GM11168 (cell line): ENCODE measurements around the gene RASA3.

Experiments
- in situ Hi-C: fragments of 300-500 bp; cut with MboI; formaldehyde crosslinking; loops from one replicate; pipeline ENCODE4 v1.12.0; 2022; ENCODE audit warnings: low sequenced_read_pairs; ENCODE audit not compliant: unreplicated experiment

Gene RASA3

GRCh38 chr13:113947311-113948033 is 185.0 kb downstream of the RASA3 start:
- in situ Hi-C loops, result no loop called here

GRCh38 chr13:113946409-113947181 is 185.8 kb downstream of the RASA3 start:
- in situ Hi-C loops, result no loop called here

- in situ Hi-C loops, result no loop called here
Measured at GRCh38 chr13:113945857-113946408, 186.5 kb downstream of the RASA3 start.

GRCh38 chr13:113943821-113944565 is 188.4 kb downstream of the RASA3 start:
- in situ Hi-C loops, result no loop called here

- in situ Hi-C loops, result no loop called here
Measured at GRCh38 chr13:113942591-113943103, 189.8 kb downstream of the RASA3 start.

GRCh38 chr13:113941571-113942191 is 190.7 kb downstream of the RASA3 start:
- in situ Hi-C loops, result no loop called here

GRCh38 chr13:113939944-113940297 is 192.5 kb downstream of the RASA3 start:
- in situ Hi-C loops, result no loop called here

- in situ Hi-C loops, result no loop called here
Measured at GRCh38 chr13:113939129-113939943, 193.1 kb downstream of the RASA3 start.

- in situ Hi-C loops, result no loop called here
Measured at GRCh38 chr13:113938716-113939115, 193.7 kb downstream of the RASA3 start.

- in situ Hi-C loops, result no loop called here
Measured at GRCh38 chr13:113938246-113938645, 194.2 kb downstream of the RASA3 start.

- in situ Hi-C loops, result no loop called here
Measured at GRCh38 chr13:113937527-113938180, 194.8 kb downstream of the RASA3 start.

- in situ Hi-C loops, result no loop called here
Measured at GRCh38 chr13:113937073-113937472, 195.3 kb downstream of the RASA3 start.

- in situ Hi-C loops, result no loop called here
Measured at GRCh38 chr13:113936166-113936965, 196.1 kb downstream of the RASA3 start.

GRCh38 chr13:113935001-113935844 is 197.2 kb downstream of the RASA3 start:
- in situ Hi-C loops, result no loop called here

GRCh38 chr13:113934576-113934975 is 197.8 kb downstream of the RASA3 start:
- in situ Hi-C loops, result no loop called here

GRCh38 chr13:113933901-113934300 is 198.5 kb downstream of the RASA3 start:
- in situ Hi-C loops, result no loop called here

GRCh38 chr13:113931841-113932459 is 200.5 kb downstream of the RASA3 start:
- in situ Hi-C loops, result no loop called here
